ENCODE measurements around the gene ITPK1. TPM values are rescaled to one million over a fixed set of nuclear protein-coding genes. Genes with fewer than 3 reads are reported as not detected.

The ITPK1 gene
- total RNA-seq, 1 experiment from 2014 or later = 10.2 TPM

DNA sequence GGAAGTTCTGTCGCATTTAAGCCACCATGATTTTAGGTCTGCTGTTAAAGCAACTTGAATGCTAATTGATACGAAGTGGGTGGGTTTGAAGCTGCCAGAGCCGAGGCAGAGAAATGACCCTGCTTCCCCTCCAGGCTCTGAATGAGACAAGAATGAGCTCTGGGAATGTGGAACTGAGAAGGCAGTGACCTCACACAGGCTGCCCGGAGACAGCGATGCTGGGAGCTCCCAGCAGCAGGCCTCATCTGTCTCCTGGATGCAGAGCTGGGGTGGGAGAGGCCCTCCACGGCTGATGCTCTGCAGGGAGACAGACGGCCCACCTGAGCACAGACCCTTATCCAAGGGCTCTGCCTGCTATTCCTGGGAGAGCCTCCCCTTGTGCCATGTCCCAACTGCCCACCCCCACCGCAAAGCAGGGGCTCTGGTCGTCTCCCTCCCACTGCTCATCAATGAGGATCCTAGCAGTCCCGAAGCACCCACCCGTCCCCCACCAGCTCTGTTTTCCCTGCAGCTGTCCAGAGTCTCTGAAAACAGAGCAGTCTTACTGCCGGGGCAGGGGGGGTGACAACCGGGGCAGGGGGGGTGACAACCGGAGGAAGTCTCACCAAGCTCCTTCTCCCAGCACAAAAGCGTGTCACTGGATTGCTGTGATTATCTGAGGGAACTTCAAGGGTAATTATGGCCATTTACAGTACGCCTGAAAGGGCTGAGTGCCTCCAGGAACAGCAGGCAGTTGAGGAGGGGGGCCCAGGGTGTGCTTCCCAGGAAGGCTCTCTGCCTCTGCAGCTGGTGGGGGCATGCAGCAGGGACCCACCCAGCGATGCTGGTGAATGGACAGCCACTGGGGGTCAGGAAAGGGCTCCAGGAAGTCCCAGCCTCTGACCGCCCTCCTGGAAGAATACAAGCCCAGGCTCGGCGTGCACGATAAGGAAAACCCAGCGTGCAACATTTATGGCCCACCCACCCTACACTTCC, 125.0 kb downstream of the ITPK1 start:
- DNase-seq (ENCODE audit: low read depth) = no peak

DNA sequence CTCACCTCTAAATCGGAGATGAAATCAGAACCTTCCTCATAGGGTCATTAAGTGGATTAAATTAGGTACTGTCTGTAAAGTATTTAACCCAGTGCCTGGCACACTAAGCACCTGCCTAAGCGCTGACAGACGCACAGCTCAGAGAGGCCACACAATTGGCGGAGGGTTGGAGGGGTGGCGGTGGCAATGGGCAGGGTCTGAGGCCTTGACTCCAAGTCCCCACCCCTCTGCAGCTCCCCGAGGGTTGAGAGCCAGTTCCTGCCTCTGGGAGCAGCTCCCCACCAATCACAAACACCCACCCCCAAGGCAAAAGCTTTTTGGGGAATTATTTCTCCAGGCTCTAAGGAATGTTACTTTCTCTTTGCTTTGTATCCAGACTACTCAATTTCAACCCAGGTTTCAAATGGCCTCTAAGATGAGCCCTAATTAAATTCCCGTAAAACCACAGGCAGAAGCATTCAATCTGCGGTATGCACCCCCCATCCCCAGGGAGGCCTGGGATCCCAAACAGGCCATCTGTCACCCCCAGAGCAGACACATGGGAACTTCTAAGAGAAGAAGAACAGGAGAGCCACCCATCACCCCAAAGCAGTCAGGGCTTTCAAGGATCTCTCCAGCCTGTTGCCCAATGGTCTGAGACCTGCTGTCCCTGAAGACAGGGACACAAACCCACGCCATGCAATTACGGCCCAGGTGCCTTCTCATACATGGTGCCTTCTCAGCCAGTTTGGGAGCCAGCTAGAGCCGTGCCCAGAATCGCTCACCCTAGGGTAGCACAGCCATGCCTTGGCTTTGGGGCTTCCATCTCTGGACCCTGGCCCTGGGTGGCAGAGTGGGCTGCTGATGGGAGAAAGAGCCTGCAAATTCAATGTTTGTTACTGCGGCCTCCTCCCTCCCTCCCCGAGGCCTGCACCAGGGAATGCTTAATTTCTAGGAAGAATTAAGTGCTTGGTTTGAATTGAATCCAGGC, 126.7 kb downstream of the ITPK1 start:
- no peak for DNase-seq (ENCODE audit: low read depth)

DNA sequence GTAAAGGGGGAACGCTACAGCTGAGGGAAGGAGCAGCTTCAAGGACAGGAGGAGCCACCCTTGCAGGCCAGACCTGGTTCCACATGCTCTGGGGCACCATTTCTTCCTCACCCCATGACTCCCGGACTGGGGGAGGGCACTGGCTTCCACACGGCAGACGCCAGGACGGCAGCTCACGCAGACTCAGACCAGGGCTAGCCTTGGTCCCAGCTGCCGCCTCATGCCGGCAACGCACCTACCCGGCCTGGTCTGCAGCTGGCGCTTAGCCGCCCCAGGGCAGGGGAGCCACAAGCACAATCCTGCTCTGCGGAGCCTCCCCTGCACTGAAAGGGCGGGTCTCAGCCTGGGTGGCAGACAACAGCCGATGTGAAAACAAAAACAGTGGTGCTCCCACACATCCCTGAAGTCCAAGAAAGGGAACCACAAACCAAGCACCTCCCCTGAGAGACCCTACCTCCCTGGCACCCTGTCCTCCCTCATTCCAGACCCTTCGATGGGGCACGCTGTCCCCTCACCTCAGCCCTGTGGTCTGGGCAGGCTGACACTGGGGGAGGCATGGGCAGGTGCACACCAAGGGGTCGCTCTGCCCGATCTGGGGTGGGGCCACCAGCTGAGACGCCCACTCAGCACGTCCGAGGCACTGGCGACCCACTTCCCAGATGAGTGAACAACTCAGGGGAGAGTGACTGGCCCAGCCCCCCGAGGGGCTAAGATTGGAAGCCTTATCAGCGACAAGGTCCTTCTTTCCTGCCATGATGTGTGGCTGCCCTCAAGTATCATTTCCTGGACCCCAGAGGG, 127.8 kb downstream of the ITPK1 start:
- no peak for DNase-seq (ENCODE audit: low read depth)

DNA sequence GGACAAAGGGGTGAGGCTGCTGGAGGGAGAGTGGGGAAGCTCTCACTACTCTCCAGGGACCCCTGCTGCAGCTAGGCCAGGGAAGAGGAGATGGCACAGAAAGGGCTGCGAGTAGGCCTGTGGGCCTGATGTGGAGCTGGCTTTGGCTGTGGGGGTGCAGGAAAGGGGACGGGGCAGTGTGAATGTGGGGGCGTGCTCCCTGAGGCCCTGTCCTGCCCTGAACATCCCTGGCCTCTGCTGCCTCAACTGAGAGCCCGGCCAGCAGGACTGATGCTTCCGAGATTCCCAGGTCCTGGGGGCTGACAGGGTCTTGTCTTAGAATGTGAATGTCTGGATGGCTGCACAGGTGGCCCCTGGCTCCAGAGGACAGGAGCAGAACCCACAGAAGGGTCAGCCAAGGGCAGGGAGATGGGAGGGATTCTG, 128.6 kb downstream of the ITPK1 start:
- DNase-seq (ENCODE audit: low read depth) = no peak

DNA sequence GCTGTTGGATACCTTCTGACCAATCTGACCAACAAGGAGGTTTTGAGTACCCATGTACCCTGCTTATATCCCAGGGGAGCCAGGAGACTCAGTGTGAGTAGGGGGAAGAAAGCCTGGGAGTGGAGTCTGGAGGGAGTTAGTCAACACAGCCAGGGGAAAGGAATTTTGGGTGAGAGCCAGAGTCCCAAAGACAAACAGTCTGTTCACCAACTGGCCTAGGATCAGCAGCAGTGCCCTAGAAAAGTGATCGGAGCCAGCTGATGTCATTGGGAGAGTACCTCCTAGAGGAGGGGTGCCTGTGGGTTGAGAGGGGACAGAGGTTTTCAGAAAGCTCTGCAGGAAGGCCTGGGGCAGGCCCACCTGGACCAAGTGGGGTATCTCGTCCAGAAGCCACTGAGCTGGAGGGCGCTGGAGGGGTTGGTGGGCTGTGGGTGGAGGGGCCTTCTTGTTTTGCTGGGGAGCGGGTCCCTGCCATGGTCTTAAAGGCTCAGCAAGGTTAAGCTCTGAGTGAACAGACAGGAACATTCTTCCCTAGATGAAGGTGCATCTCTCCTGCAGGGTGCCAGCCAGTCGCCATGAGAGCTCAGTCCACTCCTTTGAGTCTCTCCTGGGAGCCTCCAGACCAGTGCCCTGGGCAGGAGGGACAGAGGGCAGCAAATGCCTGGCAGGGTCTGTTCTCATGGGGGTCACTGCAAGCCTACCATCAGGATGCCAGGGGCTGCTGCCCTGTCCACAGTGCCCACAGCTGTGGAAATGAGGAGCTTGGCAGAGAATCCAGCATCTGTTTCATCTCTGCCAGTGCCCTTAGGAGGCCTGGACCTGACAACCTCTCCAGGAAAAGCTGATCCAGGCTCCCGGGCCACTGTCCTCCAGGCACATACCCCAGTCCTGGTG, 129.2 kb downstream of the ITPK1 start:
- peak; percentile 68 for DNase-seq (ENCODE audit: low read depth)

DNA sequence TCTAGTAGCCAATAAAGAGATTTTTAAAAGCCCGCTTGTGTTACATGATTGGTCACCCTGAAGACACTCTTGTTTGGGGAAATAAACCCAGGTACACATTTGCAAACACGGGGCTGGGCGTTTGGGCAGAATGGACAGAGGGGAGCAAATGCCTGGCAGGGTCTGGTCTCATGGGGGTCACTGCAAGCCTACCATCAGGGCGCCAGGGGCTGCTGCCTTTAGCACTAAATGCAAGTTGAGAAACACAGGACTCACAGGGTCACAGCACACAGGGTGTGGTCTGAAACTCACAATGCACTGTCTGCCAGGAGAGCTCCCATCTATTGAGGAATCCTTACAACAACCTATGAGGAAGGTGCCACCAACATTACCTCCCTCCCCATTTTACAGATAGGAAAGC, 130.2 kb downstream of the ITPK1 start:
- no peak for DNase-seq (ENCODE audit: low read depth)

DNA sequence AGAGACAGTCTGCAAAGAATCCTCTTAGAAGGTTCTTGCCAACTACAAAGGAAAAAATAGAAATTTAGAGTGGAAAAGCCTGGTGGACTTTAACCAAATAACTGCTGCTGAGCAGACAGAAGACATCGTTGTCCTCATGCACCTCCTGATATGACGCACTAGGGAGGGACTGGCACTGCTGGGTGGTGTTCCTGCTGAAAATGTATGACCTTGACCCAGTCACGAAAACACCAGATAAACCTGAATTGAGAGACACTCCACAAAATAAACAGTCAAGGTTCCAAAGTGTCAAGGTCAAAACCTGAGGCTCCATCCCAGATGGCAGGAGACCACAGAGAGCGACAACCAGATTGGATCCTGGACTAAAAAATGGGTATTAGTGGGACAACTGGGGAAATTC, 130.8 kb downstream of the ITPK1 start:
- no peak for DNase-seq (ENCODE audit: low read depth)

DNA sequence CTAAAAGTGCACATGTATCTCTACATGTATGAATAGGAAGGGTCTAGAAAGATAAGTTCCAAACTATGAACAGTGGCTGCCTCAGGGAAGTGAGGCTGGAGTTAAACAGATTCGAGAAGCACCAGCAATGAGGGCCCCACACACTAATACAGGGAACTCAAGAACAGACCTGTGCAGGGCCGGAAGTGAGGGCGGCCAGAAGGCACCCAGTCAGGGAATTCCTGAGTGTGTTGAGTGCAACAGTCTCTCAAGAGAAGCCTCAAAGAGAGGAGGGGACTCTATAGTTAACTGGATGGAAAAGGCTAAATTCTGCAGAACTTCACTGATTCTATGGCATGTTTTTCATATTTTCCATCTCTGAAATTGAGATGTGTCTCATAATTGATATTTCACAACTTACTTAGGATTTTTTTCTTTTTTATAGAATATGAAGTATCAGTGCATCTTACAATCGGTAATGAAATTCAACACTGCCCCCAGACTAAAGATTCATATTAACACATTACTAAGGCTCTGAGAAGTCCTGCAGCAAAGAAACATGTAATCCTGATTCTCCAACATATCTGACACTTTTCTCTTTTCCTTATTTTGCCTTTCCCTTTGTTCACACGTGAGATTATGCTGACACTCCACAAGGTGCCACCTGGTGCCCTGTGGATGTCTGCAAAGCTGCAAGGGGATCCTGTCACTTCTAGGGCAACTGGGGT, 131.5 kb downstream of the ITPK1 start:
- DNase-seq (ENCODE audit: low read depth) = no peak

DNA sequence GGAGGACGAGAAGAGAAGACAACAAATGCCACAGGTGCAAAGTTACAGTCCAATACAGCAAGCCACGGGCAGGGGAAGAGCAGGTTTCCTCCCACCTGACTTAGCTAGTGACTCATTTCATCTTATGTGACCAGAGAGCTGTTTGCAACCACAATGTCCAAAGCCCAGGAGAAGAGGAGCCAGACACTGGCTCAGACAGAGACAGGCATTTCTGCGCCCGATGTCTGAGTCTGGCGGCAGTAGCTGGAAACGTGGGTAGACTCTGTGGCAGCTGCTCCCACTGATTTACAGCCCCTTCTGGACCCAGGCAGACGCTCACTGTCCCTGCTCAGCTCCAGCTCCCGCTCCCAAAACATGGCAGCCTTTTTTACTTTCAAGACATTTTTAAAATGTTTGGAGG, 132.8 kb downstream of the ITPK1 start:
- peak; percentile 44 for DNase-seq (ENCODE audit: low read depth)

DNA sequence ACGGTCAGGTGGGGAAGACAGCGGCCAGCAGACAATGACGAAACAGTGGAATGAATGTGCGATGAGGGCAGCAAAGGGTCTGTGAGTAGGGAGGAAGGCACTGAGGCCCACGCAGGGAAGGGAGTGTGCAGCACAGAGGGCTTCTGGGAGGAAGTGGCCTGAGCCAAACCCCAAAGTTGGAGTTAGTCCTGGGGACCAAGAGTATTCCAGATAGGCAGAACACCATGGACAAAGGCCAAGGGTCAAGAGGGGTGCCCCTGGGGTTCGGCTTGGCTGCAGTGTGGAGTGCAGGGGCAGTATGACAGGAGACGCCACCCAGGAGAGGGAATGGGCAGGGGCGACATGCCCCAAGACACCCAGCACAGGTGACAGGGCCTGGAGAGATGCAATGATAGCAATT, 134.0 kb downstream of the ITPK1 start:
- DNase-seq (ENCODE audit: low read depth) = no peak

DNA sequence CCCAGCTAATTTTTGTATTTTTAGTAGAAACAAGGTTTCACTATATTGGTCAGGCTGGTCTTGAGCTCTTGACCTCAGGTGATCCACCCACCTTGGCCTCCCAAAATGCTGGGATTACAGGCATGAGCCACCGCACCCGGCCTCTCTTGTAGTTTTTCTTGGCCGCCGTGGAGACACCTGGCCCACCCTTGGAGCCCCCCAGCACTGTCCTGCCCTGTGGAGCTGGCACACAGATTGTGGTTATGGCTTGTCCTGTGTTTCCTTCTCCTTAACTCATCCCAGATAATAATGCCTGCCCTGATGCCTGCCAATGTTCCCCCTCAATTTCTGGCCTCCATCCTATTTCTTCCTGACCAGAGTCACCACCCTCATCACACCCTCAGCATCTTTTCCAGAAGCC, 134.9 kb downstream of the ITPK1 start:
- no peak for DNase-seq (ENCODE audit: low read depth)

DNA sequence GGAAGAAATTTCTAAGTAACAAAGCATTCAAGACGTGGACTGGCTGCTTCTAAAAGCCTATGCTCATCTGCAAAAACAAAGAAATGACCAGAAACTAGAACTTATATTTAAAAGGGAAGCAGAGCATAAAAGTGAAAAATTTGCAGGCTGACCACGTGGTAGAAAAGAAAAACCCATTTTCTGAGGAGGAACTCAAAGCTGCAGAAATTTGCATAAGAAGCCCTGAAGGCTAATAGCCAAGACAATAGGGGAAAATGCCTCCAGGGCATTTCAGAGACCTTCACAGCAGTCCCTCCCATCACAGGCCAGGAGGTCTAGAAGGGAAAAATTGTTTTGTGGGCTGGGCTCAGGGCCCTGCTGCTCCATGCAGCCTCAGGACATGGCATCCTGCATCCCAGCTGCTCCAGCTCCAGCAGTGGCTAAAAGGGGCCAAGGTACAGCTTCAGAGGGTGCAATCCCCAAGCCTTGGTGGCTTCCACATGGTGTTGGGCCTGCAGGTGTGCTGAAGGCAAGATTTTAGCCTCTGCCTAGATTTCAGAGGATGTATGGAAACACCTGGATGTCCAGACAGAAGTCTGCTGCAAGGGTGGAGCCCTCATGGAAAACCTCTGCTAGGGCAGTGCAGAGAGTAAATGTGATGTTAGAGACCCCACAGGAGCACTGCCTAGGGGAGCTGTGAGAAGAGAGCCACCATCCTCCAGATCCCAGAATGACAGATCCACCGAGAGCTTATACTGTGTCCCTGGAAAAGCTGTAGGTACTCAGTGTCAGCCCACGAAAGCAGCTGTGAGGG, 137.3 kb downstream of the ITPK1 start:
- no peak for DNase-seq (ENCODE audit: low read depth)

DNA sequence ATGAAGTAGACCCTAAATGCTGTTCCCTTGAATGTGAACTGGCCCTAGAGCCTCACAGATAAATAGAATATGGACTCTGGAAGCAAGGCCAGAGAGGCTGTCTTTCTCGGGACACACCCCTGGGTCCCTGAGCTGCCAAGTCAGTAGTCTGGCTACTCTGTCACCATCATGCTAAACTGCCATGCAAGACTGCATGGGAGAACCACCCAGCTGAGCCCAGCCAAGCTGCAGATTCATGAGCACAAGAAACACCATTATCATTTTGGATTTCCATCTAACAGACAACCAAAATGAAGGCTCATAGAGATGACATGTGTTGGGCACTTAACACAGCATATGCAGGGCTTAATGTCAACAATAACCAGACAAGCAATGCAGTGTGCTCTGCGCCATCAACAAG, 139.5 kb downstream of the ITPK1 start:
- no peak for DNase-seq (ENCODE audit: low read depth)

DNA sequence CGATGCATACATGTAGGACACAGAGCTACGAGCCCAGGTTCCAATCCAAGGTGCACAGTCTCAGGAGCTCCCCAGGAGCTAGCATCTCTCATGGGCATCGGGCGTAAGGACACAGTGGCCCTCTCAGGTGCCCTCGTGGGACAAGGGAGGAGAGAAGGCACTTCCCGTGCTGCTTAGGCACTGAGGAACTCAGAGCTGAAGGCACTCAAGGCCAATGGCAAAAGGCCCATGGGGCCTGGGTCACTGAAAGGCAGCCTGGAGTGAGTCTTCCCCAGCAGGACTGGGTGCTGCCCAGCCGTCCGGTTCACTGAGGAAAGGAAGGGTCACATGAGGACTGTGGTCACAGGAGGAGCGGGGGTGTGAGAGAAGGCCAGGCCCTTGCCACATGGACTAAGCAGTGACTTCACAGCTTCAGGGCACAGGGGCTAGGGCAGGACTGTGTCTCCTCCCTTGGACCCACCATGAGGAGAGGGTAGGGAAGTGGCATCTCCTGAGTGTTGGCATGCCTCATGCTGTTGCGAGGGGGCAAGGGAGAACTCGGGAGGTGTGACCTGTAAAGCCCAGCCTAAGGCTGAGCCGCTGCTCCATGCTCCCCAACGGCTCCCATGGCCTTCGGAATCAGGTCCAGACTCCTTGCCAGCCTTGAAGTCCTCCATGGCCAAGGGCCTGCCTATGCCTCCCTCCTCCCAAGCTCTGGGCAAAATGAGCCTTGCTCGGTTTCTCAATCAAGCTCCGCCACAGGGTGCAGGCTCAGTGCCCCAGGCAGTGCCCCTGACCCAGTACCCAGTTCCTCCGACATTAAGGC, 141.0 kb downstream of the ITPK1 start:
- DNase-seq (ENCODE audit: low read depth) = no peak

DNA sequence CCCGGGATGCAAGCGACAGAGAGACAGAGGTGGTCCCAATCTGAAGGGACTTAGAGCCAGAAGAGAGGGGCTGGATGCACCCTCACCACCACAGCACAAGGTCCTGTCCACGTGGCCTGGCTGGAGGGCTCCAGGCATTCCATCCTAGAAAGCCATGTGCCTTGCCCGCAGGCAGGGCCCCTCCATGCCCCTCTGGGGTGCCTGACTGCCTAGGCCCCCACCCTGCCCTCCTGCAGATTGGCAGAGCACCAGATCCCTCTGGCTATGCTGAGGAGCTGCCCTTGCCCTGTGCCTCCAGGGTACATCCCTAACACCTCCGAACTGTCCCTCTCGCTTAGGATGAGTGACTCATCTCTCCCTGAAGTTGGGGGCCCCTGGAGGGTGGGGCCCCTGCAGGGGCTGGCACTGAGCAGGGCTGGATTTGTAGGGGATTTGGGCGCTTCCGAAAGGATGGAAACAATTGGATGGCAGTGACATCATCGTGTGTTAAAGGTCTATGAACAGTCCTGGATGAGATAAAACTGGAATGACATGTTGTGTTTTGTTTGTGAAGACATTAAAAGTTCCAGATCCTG, 141.8 kb downstream of the ITPK1 start:
- peak; percentile 36 for DNase-seq (ENCODE audit: low read depth)

DNA sequence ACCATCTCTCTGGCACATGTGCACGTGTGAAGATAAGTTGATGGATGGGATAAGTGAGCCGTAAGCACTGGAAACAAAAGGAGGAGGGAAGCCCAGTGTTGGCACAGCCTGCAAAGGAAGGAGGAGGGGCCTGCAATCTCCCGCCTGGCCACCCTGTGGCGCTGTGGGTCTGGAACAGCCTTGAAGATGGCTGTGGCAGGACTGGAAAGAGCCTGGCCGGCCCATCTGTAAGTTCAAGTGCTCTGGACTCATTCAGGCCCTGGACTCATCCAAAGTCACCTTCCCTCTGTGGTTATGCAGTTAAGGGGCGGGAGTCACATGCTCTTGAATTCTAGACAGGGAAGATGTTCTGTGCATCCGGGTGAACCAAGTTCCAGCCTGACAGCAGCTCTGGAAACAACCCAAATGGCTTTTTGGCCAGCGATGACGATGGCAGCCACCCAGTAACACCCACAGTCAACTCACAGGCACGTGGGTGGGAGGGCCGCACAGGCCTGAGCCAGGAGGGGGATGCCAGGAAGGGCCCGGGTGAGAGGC, 142.4 kb downstream of the ITPK1 start:
- DNase-seq (ENCODE audit: low read depth) = peak; percentile 64

DNA sequence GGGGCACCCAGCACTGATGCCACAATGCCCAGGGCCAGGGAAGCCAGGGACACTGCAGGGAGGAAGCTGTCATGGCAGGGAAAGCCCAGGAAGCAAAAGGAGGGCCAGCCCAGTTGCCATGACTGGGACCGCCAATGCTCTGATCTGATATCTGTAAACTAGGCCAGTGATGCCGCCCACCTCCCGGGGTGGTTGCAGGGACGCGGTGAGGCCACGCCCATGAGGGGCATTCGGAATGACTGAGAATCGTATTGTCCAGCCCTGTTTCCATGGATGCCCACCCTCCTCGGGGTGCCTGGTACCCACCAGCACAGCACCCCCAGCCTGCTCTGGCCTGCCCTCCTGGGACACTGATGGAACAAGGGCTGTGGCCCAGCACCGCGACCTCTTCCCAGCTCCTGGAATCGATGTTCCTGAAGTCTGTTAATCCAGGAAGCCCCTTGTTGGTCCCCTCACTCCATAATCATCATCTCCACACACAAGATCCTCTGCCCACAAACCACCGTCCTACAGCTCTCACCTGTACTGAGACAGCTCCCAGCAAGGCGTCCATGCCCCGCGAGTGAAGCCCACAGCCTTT, 144.0 kb downstream of the ITPK1 start:
- no peak for DNase-seq (ENCODE audit: low read depth)

Data from M059J (cell line).